BJ (cell line): ENCODE measurements around the gene STX4. TPM values are rescaled to one million over a fixed set of nuclear protein-coding genes. Genes with fewer than 3 reads are reported as not detected.

ENCODE experiments used
- CTCF ChIA-PET: fragments of 350-600 bp; formaldehyde crosslinking; extraction: SDS; loops from one replicate; lab custom pipeline; 2021; ENCODE audit warnings: antibody characterized with exemption, inconsistent platforms; lab: Yijun Ruan, JAX
- POLR2A ChIA-PET: fragments of 300-600 bp; sonication (Branson Sonifier 250); formaldehyde crosslinking; extraction: SDS; loops from one replicate; lab custom pipeline; 2021; ENCODE audit warnings: antibody characterized with exemption; lab: Charles Lee
- DNase-seq: peaks from one replicate; pipeline ENCODE4 v3.0.0-alpha.2; 2011; ENCODE audit warnings: low read depth
- H3K27me3 ChIP-seq: 2 replicates; pipeline ENCODE4 v1.6.0; 2011; ENCODE audit warnings: low read length; ENCODE audit not compliant: control insufficient read depth, insufficient read depth
- H3K36me3 ChIP-seq: 2 replicates; pipeline ENCODE4 v1.5.1; 2011; ENCODE audit warnings: low read length; ENCODE audit not compliant: control insufficient read depth, insufficient read depth
- H3K4me3 ChIP-seq: 2 replicates; pipeline ENCODE4 v1.5.1; 2011; ENCODE audit warnings: low read depth, mild to moderate bottlenecking, control low read depth, low read length
- polyA plus RNA-seq: library from polyadenylated mRNA; depleted of rRNA; stranded (reverse); fragments of >200 nt; gene quantifications from 2 replicates; pipeline ENCODE4 v1.2.3, GENCODE V29; 2011
- TF ChIP-seq, protein P1 (sequence below): IDR thresholded peaks from 2 replicates; pipeline ENCODE4 v1.5.1; 2011; ENCODE audit warnings: low read depth, mild to moderate bottlenecking, control low read depth, inconsistent platforms, low read length, moderate library complexity; ENCODE audit not compliant: insufficient read depth

STX4 gene
- polyA plus RNA-seq, 1 experiment: 53.6 TPM

DNA sequence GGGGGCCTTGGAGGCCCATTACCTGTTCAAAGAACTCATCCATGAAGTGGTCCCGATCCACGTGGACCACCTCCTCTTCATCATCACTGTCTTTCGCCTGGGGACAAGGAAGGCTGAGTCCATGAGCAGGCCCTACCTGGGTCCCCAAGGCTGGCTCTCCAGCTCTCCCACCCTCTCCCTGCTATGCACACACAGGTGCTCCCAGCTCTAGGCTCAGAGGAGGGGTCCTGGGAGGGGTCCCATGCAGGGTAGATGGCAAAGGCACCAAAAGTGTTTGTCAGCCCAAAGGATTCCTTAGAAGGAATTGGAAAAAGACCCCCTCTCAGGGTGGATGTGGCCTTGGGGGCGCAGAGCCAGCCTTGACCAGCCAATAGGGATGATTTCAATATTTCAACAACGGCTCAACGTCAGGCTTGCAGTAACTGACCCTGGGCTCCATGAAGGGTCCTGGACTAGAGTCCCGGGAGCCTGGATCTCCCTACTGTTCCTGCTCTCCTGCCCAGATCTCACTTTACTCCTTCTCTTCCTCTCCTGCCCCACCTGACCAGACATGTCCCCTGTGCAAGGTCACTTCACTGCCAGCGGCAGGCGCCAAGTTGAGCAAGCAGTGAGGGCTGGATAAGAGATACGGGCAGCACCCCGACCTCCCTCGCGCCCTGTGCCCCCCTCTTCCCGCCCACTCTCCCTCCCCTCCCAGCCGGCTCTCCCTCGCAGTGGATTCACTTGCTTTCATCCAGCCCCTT, 31.7 kb upstream of the STX4 start:
- no peak for DNase-seq
- CTCF ChIA-PET: no interaction called here

DNA sequence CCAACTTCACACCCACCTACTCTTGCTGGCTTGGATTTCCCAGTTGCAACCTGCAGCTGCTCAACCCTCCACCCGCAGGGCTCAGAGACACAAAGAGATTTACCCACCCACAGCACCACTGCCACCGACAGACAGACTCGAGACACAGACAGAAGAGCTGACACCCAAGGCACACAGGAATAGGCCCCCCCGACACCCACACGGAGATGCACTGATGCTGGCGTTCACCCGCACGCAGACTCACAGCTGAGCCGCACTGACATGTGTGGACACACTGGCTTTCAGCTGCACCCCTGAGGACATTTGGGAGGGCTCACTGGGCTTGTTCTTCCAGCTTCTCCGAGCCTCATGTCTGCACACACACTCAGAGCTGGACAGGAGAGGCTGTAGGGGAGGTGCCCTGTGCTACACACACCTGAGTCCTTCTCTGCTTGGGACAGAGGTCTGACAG, 31.1 kb upstream of the STX4 start:
- ChIA-PET POLR2A (no interaction called here), CTCF (interaction anchor here (0.6 to 1.0 kb wide), 2 partner anchors 107 to 458 kb away, joined by 3 read pairs; no protein-coding TSS in a partner anchor)
- Histone ChIP-seq H3K27me3 (no peaks in the 10 kb centered on the region), H3K4me3 (no peak overlapping the region), H3K36me3 (no peaks in the 10 kb centered on the region)
- no peak for DNase-seq
- TF ChIP-seq, protein P1, sequence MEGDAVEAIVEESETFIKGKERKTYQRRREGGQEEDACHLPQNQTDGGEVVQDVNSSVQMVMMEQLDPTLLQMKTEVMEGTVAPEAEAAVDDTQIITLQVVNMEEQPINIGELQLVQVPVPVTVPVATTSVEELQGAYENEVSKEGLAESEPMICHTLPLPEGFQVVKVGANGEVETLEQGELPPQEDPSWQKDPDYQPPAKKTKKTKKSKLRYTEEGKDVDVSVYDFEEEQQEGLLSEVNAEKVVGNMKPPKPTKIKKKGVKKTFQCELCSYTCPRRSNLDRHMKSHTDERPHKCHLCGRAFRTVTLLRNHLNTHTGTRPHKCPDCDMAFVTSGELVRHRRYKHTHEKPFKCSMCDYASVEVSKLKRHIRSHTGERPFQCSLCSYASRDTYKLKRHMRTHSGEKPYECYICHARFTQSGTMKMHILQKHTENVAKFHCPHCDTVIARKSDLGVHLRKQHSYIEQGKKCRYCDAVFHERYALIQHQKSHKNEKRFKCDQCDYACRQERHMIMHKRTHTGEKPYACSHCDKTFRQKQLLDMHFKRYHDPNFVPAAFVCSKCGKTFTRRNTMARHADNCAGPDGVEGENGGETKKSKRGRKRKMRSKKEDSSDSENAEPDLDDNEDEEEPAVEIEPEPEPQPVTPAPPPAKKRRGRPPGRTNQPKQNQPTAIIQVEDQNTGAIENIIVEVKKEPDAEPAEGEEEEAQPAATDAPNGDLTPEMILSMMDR: no peak

More for the DNA sequence above, 31.7 kb upstream of the STX4 start:
- Histone ChIP-seq H3K27me3 (no peaks in the 10 kb centered on the region), H3K36me3 (no peaks in the 10 kb centered on the region), H3K4me3 (no peak overlapping the region)
- POLR2A ChIA-PET: no interaction called here
- TF ChIP-seq, protein P1: no peak

DNA sequence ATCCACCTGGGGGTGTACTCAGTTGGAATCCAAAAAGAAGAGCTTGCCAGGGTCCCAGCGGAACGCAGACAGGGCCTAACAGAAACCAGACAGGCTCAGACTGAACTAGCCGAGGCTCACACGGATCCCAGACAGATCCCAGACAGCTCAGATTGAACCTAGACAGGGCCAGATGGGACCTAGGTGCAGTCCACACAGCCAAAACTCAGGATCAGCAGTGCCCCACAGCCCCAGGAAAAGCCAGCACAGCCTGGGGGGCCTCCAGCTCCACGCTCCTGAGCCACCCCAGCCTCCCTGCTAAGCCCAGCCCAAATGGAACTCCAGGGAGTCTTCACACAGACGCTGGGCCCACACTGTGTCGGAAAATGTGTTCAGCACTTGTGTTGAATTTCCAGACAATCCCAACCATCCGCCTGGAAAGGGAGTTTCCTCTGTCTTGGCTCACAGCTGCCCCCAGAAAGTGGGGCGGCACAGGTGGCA, 30.5 kb upstream of the STX4 start:
- ChIA-PET POLR2A (no interaction called here), CTCF (interaction anchor here (0.6 to 1.1 kb wide), 3 partner anchors 19 to 458 kb away, joined by 3 read pairs; no protein-coding TSS in a partner anchor)
- no peak for DNase-seq
- H3K36me3 ChIP-seq: no peaks in the 10 kb centered on the region
- TF ChIP-seq, protein P1: no peak
- H3K27me3 ChIP-seq: no peaks in the 10 kb centered on the region
- no peak overlapping the region for H3K4me3 ChIP-seq

- no peak for DNase-seq
Observed at GRCh38 chr16:31003744-31004143, 29.6 kb upstream of the STX4 start.

DNA sequence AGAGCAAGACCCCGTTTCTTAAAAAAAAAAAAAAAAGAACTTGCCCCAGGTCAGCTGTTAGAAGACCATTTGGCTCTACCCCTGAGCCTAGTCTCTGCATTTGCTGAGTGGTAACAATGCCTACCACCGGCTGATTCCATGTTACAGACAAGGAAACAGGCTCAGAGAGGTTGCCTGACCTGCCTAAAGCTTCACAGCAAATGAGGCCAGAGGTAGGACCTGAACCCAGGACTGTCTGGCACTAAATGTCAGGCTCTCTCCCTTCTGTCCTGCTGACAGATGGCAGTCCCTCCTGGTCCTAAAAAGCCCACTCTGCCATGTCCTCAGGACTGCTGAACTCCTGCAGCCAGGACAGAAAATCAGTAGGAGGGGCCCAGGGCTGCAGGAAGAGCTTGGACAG, 28.7 kb upstream of the STX4 start:
- ChIA-PET CTCF (interaction anchor here (1.2 kb wide), 1 partner anchor 20 kb away, joined by 4 read pairs; no protein-coding TSS in a partner anchor), POLR2A (no interaction called here)
- Histone ChIP-seq H3K27me3 (no peaks in the 10 kb centered on the region), H3K36me3 (no peaks in the 10 kb centered on the region), H3K4me3 (no peak overlapping the region)
- DNase-seq: no peak
- TF ChIP-seq, protein P1: no peak

More at GRCh38 chr16:31003744-31004143, 29.6 kb upstream of the STX4 start:
- H3K4me3 ChIP-seq: no peak overlapping the region
- TF ChIP-seq, protein P1: no peak
- no peaks in the 10 kb centered on the region for H3K27me3 ChIP-seq
- ChIA-PET POLR2A (no interaction called here), CTCF (interaction anchor here (1.1 to 1.2 kb wide), 2 partner anchors 19 to 20 kb away, joined by 3 to 4 read pairs; no protein-coding TSS in a partner anchor)
- H3K36me3 ChIP-seq: no peaks in the 10 kb centered on the region
